ENCODE results near the gene ARSI. TPM values are rescaled to one million over a fixed set of nuclear protein-coding genes. Genes with fewer than 3 reads are reported as not detected.

ARSI gene
- total RNA-seq, 1 donor from 2014 or later, result 4.6 TPM

DNA sequence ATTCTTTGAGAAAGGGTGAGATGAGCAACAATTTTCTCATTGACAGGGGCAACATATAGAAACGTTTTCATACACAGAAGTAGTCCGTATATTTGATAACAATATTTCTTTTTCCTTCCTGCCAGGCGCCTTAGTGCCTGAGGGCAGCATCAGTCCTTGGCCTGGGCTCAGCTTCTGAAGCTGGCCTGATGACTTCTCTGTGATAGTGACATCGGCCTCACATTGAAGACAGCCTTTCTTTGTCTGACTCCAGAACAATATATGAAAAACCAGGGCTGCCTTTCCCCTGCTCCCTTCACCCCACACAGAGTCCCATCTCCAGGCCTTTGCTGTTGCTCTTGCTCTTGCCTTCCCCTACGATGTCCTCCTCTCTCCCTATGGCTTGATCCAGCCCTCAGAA, 30.7 kb upstream of the ARSI start:
- TF ChIP-seq, protein P1, sequence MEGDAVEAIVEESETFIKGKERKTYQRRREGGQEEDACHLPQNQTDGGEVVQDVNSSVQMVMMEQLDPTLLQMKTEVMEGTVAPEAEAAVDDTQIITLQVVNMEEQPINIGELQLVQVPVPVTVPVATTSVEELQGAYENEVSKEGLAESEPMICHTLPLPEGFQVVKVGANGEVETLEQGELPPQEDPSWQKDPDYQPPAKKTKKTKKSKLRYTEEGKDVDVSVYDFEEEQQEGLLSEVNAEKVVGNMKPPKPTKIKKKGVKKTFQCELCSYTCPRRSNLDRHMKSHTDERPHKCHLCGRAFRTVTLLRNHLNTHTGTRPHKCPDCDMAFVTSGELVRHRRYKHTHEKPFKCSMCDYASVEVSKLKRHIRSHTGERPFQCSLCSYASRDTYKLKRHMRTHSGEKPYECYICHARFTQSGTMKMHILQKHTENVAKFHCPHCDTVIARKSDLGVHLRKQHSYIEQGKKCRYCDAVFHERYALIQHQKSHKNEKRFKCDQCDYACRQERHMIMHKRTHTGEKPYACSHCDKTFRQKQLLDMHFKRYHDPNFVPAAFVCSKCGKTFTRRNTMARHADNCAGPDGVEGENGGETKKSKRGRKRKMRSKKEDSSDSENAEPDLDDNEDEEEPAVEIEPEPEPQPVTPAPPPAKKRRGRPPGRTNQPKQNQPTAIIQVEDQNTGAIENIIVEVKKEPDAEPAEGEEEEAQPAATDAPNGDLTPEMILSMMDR (conservative IDR thresholded peaks at IDR 0.05), result no peak
- peaks cover 5% of the 10 kb centered on the region for H3K9me3 Mint-ChIP-seq
- no peak overlapping the region for H3K27ac Mint-ChIP-seq
- no peak for DNase-seq (ENCODE audit: extremely low spot score, unreplicated experiment)
- peaks cover 32% of the 10 kb centered on the region for H3K4me1 Mint-ChIP-seq (ENCODE audit: unreplicated experiment)
- no peaks in the 10 kb centered on the region for H3K36me3 Mint-ChIP-seq
- peaks cover 6% of the 10 kb centered on the region for H3K27me3 Mint-ChIP-seq
- no peak overlapping the region for H3K4me3 Mint-ChIP-seq

DNA sequence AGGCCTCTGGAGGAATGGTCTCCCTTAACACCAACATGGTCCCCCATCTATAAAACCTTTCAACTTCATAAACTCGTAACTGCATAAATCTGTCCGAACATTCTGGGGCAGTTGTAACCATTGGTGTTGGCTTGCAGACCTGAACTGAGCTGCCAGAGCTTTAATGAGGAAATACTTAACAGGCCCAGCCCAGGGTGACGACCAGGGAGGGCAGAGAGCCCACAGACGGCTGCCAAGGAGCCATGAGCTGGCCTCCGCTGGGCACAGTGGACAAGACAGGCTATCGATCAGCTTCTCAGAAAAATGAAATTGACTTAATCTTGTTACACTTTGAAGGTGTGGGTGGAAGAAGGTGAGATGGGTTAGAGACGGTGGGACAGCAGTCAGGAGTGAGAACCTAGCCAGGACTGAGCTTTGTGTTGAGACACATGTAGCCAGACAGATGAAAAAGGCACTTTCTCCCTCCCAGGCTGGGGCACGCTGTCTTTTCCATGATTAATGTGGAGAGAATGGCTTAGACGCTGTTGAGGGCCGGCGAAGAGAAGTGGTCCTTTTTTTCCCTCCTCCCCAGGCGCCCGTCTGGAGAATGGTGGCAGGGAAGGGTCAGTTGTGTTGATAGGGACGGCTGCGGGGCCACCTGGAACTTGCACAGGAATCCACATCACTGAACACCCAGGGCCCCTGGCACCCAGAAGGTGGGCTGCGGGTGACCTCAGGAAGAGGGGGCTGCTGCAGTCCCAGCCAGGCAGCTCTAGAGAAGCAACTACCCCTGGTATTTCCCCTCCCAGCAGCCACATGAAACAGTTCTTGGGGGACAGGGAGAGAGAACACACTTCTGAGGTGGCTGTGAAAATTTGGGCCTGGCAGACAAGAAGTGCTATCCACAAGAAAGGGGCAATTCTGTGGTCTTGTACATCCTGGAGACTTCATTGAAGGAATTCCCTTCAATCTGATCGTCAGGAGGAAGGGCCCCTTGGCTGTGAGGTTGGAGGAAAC, 27.5 kb upstream of the ARSI start:
- peaks cover 6% of the 10 kb centered on the region for H3K27me3 Mint-ChIP-seq
- H3K27ac Mint-ChIP-seq, result peak overlapping the region; percentile 52
- no peak for DNase-seq (ENCODE audit: extremely low spot score, unreplicated experiment)
- H3K9me3 Mint-ChIP-seq, result no peaks in the 10 kb centered on the region
- H3K36me3 Mint-ChIP-seq, result no peaks in the 10 kb centered on the region
- TF ChIP-seq, protein P1 (conservative IDR thresholded peaks at IDR 0.05), result no peak
- H3K4me1 Mint-ChIP-seq (ENCODE audit: unreplicated experiment), result peaks cover 34% of the 10 kb centered on the region
- no peak overlapping the region for H3K4me3 Mint-ChIP-seq

DNA sequence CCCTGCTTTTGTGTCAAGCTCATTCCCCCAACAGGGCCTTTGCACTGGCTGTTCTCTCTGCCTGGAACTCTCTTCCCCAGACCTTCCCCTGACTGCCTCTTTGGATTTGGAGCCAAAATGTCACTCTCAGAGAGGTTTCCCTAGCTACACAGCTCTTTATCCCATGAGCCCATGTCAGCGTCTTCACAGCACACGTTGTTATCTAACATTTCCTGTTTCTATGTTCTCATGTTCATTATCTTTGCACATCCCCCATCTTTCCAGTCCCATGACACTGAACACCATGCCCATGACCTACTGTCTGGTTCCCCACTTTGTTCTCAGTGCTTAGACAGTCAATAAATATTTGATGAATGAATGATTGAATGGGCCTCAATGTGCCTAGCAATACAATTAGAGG, 26.3 kb upstream of the ARSI start:
- DNase-seq (ENCODE audit: extremely low spot score, unreplicated experiment), result no peak
- Mint-ChIP-seq H3K9me3 (no peaks in the 10 kb centered on the region), H3K36me3 (no peaks in the 10 kb centered on the region), H3K27me3 (peaks cover 6% of the 10 kb centered on the region), H3K27ac (no peak overlapping the region), H3K4me1 (ENCODE audit: unreplicated experiment) (peaks cover 37% of the 10 kb centered on the region), H3K4me3 (no peak overlapping the region)
- TF ChIP-seq, protein P1 (conservative IDR thresholded peaks at IDR 0.05), result no peak

DNA sequence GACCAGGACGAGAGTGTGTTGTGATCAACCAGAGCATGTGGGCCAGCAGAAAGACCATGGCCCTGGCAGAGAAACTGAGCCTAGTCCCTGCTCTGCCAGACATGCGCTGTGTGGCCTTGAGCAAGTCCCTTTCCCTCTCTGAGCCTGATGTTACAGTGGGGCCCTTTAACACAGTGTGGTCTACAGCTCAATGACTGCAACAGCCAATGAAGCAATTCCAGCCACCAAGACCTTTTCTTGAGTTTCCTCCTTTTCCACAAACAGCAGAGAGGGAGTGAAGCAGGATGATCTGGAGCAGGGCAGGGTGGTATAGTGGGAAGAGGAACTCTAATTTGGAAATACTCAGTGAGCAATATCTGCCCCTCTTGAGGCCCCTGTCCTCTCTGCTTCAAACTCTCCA, 25.8 kb upstream of the ARSI start:
- no peaks in the 10 kb centered on the region for H3K36me3 Mint-ChIP-seq
- H3K27me3 Mint-ChIP-seq, result peaks cover 6% of the 10 kb centered on the region

DNA sequence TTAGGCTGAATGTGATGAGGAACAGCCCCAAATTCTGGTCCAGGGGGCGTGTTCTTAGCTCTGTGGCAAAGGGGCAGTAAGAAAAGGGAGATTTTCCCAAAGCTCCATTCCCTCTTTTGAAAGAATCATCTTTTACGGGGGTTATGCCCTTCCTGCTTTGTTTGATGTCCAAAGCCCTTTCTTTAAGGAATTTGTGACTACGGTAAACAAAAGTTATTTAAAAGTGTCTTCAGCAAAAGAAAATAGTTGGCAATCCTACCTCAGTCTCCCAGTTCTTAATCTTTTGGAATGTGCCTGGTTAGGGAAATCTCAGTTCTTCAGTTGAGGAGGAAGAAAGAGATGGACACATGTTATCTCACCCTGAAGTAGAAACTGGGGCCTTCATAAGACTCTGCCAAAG, 24.4 kb upstream of the ARSI start:
- Mint-ChIP-seq H3K27me3 (peaks cover 6% of the 10 kb centered on the region), H3K4me3 (no peak overlapping the region), H3K27ac (no peak overlapping the region), H3K4me1 (ENCODE audit: unreplicated experiment) (peaks cover 41% of the 10 kb centered on the region), H3K36me3 (no peaks in the 10 kb centered on the region), H3K9me3 (no peaks in the 10 kb centered on the region)
- TF ChIP-seq, protein P1 (conservative IDR thresholded peaks at IDR 0.05), result no peak
- no peak for DNase-seq (ENCODE audit: extremely low spot score, unreplicated experiment)

More for the DNA sequence above, 25.8 kb upstream of the ARSI start:
- H3K27ac Mint-ChIP-seq, result no peak overlapping the region
- TF ChIP-seq, protein P1 (conservative IDR thresholded peaks at IDR 0.05), result no peak
- no peak overlapping the region for H3K4me3 Mint-ChIP-seq
- H3K9me3 Mint-ChIP-seq, result no peaks in the 10 kb centered on the region
- peaks cover 37% of the 10 kb centered on the region for H3K4me1 Mint-ChIP-seq (ENCODE audit: unreplicated experiment)
- no peak for DNase-seq (ENCODE audit: extremely low spot score, unreplicated experiment)
